Ascending aorta (tissue), 2 donors: Measurements from ENCODE around the gene KDM8. TPM values are rescaled to one million over a fixed set of nuclear protein-coding genes. Genes with fewer than 3 reads are reported as not detected.
"Not testable (repeated sequence)": the region's sequence is repeated elsewhere in the genome, so short reads cannot be mapped to it uniquely, and the experiment has no call there.

Experiments
- DNase-seq, 2 donors: peaks; one replicate each; pipeline ENCODE4 v3.0.0-alpha.2; 2019; ENCODE audit warnings: low spot score in 2 of 2
- H3K27ac ChIP-seq, 2 donors: fragments of 200-600 bp; sonication (generic); one replicate each; pipeline ENCODE4 v1.5.1; 2016 to 2017; ENCODE audit warnings: mild to moderate bottlenecking in 1 of 2
- H3K27me3 ChIP-seq: fragments of 200-600 bp; sonication (generic); one replicate; pipeline ENCODE4 v1.5.1; 2017
- H3K36me3 ChIP-seq, 2 donors: fragments of 200-600 bp; sonication (generic); one replicate each; pipeline ENCODE4 v1.5.1; 2016
- H3K4me1 ChIP-seq, 2 donors: fragments of 200-600 bp; sonication (generic); one replicate each; pipeline ENCODE4 v1.5.1; 2016 to 2017; ENCODE audit warnings: mild to moderate bottlenecking in 1 of 2
- H3K4me3 ChIP-seq, 2 donors: fragments of 200-600 bp; sonication (generic); one replicate each; pipeline ENCODE4 v1.5.1; 2016 to 2017; ENCODE audit warnings: mild to moderate bottlenecking in 1 of 2
- H3K9me3 ChIP-seq, 2 donors: fragments of 200-600 bp; sonication (generic); one replicate each; pipeline ENCODE4 v1.5.1; 2016
- intact Hi-C: fragments of 100-400 bp; cut with DNase I; formaldehyde crosslinking; loops from one replicate; pipeline ENCODE4 v1.15.1; 2023
- total RNA-seq: library from RNA; depleted of rRNA; stranded (reverse); fragments of >200 nt; gene quantifications from one replicate; pipeline ENCODE4 v1.1.0, GENCODE V29; 2016
- TF ChIP-seq, protein P1 (sequence below), 3 experiments: fragments of 200-600 bp in 2 of 3; fragments of 450-650 bp in 1 of 3; sonication (generic) in 2 of 3; IDR thresholded peaks; one replicate each; pipeline ENCODE4 v1.5.1; 2016 to 2019; ENCODE audit warnings: antibody characterized with exemption in 3 of 3, mild to moderate bottlenecking in 1 of 3, moderate library complexity in 1 of 3

The KDM8 gene
- total RNA-seq, 1 donor from 2014 or later, result 55.5 TPM

DNA sequence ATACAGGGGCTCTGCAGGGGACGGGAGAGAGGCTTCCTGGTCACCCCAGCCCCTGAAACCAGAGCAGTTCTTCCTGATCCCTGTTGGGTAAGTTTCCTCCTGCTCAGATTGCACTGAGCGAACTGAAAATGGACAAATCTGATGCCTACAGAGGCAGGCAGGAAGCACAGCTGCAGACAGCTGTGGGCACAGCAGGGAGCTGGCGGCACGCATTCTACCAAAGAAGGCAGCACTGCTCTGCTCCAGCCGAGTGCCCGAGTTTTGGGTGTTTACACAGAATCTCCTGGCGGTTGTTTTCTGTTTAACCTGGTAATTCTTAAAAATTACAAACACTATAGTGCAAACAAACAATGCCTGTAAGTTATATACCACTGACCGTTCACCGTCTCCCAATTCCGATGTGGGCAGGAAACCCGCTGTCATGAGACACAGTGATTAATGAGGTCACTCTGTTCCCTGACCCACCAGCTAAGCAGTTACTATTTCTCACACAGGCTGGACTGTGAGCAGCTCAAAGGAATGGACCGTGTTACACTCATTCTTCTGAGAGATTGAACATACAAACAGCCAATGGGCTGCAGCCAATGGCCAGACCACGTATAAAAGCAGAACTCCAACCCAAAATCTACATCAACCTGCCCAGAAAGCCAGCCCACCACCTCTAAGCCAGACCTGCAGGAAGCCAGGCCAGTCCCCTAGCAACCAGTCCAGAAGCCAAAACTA lies 39.7 kb downstream of the KDM8 start:
- Histone ChIP-seq H3K9me3 (no peaks in the 10 kb centered on the region), H3K27me3 (no peaks in the 10 kb centered on the region), H3K36me3 (no peaks in the 10 kb centered on the region), H3K4me3 (peak overlapping the region; percentile 40 to 51), H3K4me1 (peaks cover 21 to 52% of the 10 kb centered on the region in 2 donors), H3K27ac (peak overlapping the region; percentile 73 to 90)
- peak; percentile 26 to 85 for DNase-seq
- intact Hi-C loops, result loop anchor here (2.0 to 5.0 kb wide), 2 partner anchors 38 to 39 kb away; no protein-coding TSS in a partner anchor
- TF ChIP-seq, protein P1, sequence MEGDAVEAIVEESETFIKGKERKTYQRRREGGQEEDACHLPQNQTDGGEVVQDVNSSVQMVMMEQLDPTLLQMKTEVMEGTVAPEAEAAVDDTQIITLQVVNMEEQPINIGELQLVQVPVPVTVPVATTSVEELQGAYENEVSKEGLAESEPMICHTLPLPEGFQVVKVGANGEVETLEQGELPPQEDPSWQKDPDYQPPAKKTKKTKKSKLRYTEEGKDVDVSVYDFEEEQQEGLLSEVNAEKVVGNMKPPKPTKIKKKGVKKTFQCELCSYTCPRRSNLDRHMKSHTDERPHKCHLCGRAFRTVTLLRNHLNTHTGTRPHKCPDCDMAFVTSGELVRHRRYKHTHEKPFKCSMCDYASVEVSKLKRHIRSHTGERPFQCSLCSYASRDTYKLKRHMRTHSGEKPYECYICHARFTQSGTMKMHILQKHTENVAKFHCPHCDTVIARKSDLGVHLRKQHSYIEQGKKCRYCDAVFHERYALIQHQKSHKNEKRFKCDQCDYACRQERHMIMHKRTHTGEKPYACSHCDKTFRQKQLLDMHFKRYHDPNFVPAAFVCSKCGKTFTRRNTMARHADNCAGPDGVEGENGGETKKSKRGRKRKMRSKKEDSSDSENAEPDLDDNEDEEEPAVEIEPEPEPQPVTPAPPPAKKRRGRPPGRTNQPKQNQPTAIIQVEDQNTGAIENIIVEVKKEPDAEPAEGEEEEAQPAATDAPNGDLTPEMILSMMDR (IDR thresholded peaks at IDR 0.05), result peak in 1 of 3 experiments; percentile 9

DNA sequence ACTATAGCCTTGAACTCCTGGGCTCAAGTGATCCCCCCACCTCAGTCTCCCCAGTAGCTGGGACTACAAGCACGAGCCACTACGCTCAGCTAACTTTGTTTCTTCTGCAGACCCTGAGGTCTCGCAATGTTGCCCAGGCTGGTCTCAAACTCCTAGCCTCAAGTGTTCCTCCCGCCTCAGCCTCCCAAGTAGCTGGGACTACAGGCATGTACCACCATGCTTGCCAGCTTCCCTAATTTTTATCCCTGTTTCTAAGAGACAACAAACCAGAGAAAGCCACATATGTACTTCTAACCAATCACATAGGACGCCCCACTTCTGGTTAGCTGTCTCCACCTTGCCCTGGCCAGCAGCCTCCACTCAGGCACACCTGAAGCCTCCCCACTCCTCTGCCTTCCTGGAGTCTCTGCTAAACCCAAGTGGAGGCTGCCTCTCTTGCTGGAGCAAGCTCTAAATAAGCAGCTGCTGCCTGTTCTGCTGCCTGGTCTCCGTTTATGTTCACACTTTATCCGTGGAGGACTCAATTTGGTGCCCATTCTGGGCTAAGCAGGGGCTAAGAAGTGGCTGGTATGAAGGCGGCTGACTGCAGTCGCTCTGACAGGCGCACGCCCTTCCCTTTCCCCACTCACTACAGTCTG lies 40.5 kb downstream of the KDM8 start:
- H3K27ac ChIP-seq, result peak overlapping the region; percentile 73 to 90
- DNase-seq, result peak in 1 of 2 donors; percentile 42
- H3K4me3 ChIP-seq, result peak overlapping the region in 1 of 2 donors; percentile 51
- peaks cover 21 to 52% of the 10 kb centered on the region in 2 donors for H3K4me1 ChIP-seq
- TF ChIP-seq, protein P1 (IDR thresholded peaks at IDR 0.05), result no peak
- H3K27me3 ChIP-seq, result no peaks in the 10 kb centered on the region
- H3K9me3 ChIP-seq, result no peaks in the 10 kb centered on the region
- intact Hi-C loops, result loop anchor here (2.0 to 5.0 kb wide), 2 partner anchors 38 to 39 kb away; no protein-coding TSS in a partner anchor
- H3K36me3 ChIP-seq, result no peaks in the 10 kb centered on the region

DNA sequence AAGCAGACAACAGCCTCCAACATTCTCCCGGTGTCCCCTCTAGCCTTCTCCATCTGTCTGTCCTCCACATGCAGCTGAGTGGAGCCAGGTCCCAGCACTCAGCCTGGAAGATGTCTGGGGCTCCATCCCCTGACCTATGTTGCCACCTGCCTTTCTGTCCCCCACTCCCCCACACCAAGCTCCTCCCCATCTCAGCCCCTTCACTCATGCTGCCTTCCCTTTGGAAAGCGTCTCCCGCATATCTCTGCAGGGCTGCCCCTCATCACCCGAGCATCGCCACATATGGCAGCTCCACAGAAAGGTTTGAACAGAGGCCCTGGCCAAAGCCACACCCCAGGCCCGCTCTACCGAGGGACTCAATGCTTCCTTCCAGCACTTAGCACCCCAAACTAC lies 41.0 kb downstream of the KDM8 start:
- intact Hi-C loops, result loop anchor here (5.0 kb wide), 1 partner anchor 38 kb away; no protein-coding TSS in a partner anchor
- no peaks in the 10 kb centered on the region for H3K36me3 ChIP-seq
- peak in 1 of 2 donors; percentile 57 for DNase-seq
- TF ChIP-seq, protein P1 (IDR thresholded peaks at IDR 0.05), result no peak
- H3K4me1 ChIP-seq, result peaks cover 21 to 52% of the 10 kb centered on the region in 2 donors
- H3K4me3 ChIP-seq, result no peak overlapping the region
- H3K27me3 ChIP-seq, result no peaks in the 10 kb centered on the region
- no peaks in the 10 kb centered on the region for H3K9me3 ChIP-seq
- peak overlapping the region; percentile 73 to 90 for H3K27ac ChIP-seq

DNA sequence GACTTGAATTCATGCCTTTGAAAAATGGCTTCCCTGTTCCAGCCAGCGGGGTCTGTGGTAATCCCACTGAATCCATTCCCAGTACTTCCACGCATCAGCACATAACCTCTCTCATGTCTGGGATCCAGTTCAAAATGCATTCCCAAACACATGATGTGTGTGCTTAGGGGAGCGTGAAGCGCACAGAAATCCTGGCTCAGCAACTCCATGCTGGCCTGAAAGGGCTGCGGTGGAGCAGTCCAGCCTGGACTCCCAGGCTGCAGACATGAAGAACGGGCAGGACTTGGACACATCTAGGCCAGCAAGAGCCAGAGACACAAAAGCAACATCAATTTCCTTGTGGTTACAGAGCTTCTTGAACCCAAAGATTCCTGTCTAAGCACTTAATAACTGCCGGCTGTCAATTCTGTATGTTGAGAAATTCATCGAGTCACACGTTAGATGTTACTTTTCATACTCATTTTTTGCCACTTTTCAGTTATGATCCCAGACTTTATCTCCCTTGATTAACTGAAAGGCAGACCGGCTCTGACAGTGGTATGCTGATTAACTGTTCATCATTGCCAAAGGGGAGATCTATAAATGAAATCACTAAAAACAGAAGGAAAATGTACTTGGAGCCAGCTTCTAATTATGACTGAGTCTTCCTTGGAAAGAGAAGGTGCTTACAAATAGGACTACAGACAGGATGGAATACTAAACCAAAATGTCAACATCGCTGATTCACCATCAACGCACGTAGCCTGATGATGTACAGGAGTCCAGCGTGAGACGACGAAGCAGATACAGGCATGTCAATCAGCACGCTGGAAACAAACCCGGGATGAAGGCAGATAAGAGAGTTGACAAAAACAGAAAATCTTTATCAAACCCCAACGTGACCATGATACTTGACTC lies 42.2 kb downstream of the KDM8 start:
- intact Hi-C loops, result no loop called here
- H3K9me3 ChIP-seq, result no peaks in the 10 kb centered on the region
- TF ChIP-seq, protein P1 (IDR thresholded peaks at IDR 0.05), result no peak
- DNase-seq, result no peak
- peaks cover 21 to 52% of the 10 kb centered on the region in 2 donors for H3K4me1 ChIP-seq
- no peaks in the 10 kb centered on the region for H3K36me3 ChIP-seq
- H3K27me3 ChIP-seq, result no peaks in the 10 kb centered on the region
- peak overlapping the region in 1 of 2 donors; percentile 28 for H3K4me3 ChIP-seq
- peak overlapping the region; percentile 73 to 90 for H3K27ac ChIP-seq

DNA sequence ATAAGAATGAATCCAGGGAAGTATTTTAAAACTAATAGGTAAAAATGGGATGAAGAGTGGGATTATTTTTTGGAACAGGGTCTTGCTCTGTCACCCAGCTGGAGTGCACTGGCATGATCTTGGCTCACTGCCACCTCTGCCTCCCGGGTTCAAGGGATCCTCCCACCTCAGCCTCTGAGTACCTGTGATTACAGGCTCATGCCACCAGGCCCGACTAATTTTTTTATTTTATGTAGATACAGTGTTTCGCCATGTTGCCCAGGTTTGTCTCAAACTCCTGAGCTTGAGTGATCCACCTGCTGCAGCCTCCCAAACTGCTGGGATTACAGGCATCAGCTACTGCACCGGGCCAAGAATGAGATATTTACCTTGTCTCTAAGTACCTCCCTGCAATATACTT lies 43.1 kb downstream of the KDM8 start:
- DNase-seq, result no peak
- Histone ChIP-seq H3K4me1 (peaks cover 18 to 46% of the 10 kb centered on the region in 2 donors), H3K27ac (peak overlapping the region; percentile 73 to 90), H3K36me3 (no peaks in the 10 kb centered on the region), H3K4me3 (no peak overlapping the region), H3K9me3 (no peaks in the 10 kb centered on the region), H3K27me3 (no peaks in the 10 kb centered on the region)
- intact Hi-C loops, result no loop called here
- TF ChIP-seq, protein P1 (IDR thresholded peaks at IDR 0.05), result no peak

- H3K4me1 ChIP-seq, result peaks cover 18 to 40% of the 10 kb centered on the region in 2 donors
Measured at GRCh38 chr16:27247076-27247475, 43.8 kb downstream of the KDM8 start.

More at GRCh38 chr16:27247076-27247475, 43.8 kb downstream of the KDM8 start:
- DNase-seq, H3K9me3 ChIP-seq, H3K36me3 ChIP-seq, H3K4me3 ChIP-seq, H3K27me3 ChIP-seq, intact Hi-C loops: not testable (repeated sequence)
- H3K27ac ChIP-seq, result peak overlapping the region in 1 of 2 donors; percentile 73
